ENCODE measurements around the gene SH3PXD2A. TPM values are rescaled to one million over a fixed set of nuclear protein-coding genes. Genes with fewer than 3 reads are reported as not detected.

The SH3PXD2A gene
- total RNA-seq, 1 donor from 2014 or later, result 36.8 TPM

DNA sequence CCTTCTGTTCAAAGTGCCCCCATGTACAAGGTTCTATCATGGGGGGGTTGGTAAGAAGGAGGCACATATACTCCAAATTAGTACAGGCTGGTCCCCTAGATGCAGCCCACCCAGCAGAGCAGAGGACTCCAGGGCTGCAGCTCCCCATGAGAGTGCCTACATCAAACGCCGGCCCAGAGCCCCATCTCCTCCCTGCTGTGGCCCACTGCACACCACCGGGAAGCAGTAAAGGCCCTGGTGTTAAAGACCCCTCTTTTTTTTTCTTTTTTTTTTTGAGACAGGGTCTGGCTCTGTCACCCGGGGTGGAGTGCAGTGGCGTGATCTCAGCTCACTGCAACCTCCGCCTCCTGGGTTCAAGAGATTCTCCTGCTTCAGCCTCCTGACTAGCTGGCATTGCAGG, 47.4 kb downstream of the SH3PXD2A start:
- Mint-ChIP-seq H3K4me3 (no peak overlapping the region), H3K9me3 (no peaks in the 10 kb centered on the region), H3K36me3 (no peaks in the 10 kb centered on the region), H3K27me3 (ENCODE audit: low read depth) (peaks cover 13% of the 10 kb centered on the region), H3K27ac (no peak overlapping the region), H3K4me1 (peaks cover 9% of the 10 kb centered on the region)
- DNase-seq (ENCODE audit: low spot score in 2 of 2, unreplicated experiment in 2 of 2), result no peak
- no peak for TF ChIP-seq CTCF (IDR thresholded peaks at IDR 0.05; ENCODE audit: unreplicated experiment)

GRCh38 chr10:103806395-103807187, 48.8 kb downstream of the SH3PXD2A start:
- no peak for DNase-seq (ENCODE audit: low spot score in 2 of 2, unreplicated experiment in 2 of 2)
- no peaks in the 10 kb centered on the region for H3K36me3 Mint-ChIP-seq
- no peak overlapping the region for H3K4me3 Mint-ChIP-seq
- no peak overlapping the region for H3K27ac Mint-ChIP-seq
- H3K4me1 Mint-ChIP-seq, result peaks cover 9% of the 10 kb centered on the region
- no peaks in the 10 kb centered on the region for H3K9me3 Mint-ChIP-seq
- H3K27me3 Mint-ChIP-seq (ENCODE audit: low read depth), result peaks cover 17% of the 10 kb centered on the region
- TF ChIP-seq CTCF (IDR thresholded peaks at IDR 0.05; ENCODE audit: unreplicated experiment), result no peak

DNA sequence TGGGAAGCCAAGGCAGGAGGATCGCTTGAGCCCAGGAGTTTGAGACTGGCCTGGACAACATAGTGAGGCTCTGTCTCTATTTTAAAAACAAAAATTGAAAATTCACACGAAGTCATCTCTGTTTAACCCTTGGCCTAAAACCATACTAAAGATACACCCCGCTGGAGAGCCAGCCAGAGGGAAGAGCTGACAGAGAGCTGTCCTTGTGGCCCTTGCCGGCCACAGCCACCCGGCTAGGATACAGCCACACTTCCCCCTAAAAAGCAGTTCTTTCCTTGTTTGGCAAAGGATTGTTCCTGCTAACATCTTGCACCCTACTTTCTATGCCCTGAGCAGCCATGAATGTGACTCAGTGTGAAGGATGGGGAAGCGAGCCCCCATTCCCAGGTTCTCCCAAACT, 49.6 kb downstream of the SH3PXD2A start:
- Mint-ChIP-seq H3K4me3 (no peak overlapping the region), H3K4me1 (peaks cover 13% of the 10 kb centered on the region), H3K9me3 (no peaks in the 10 kb centered on the region), H3K36me3 (peaks cover 3% of the 10 kb centered on the region), H3K27ac (no peak overlapping the region), H3K27me3 (ENCODE audit: low read depth) (peaks cover 18% of the 10 kb centered on the region)
- DNase-seq (ENCODE audit: low spot score in 2 of 2, unreplicated experiment in 2 of 2), result no peak
- TF ChIP-seq CTCF (IDR thresholded peaks at IDR 0.05; ENCODE audit: unreplicated experiment), result no peak

- no peak overlapping the region for H3K27ac Mint-ChIP-seq
- peaks cover 18% of the 10 kb centered on the region for H3K27me3 Mint-ChIP-seq (ENCODE audit: low read depth)
- H3K4me1 Mint-ChIP-seq, result peaks cover 14% of the 10 kb centered on the region
- no peak for DNase-seq (ENCODE audit: low spot score in 2 of 2, unreplicated experiment in 2 of 2)
- peaks cover 3% of the 10 kb centered on the region for H3K36me3 Mint-ChIP-seq
- no peak overlapping the region for H3K4me3 Mint-ChIP-seq
- TF ChIP-seq CTCF (IDR thresholded peaks at IDR 0.05; ENCODE audit: unreplicated experiment), result no peak
- H3K9me3 Mint-ChIP-seq, result no peaks in the 10 kb centered on the region
Measured at GRCh38 chr10:103804871-103805270, 50.5 kb downstream of the SH3PXD2A start.

DNA sequence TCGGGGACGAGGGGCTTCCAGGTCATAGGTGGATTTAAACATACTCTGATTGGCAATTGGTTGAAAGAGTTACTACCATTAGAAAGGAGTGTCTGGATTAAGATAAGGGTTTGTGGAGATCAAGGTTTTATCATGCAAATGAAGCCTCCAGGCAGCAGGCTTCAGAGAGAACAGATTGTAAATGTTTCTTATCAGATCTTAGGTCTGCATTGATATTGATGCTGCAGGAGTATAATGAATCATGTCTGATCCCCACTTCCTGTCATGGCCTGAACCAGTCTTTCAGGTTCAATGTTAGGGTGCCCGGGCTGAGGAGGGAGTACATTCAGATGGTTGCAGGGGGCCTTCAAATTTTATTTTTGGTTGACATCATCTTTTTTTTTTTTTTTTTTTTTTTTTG, 51.4 kb downstream of the SH3PXD2A start:
- no peak overlapping the region for H3K27ac Mint-ChIP-seq
- H3K9me3 Mint-ChIP-seq, result no peaks in the 10 kb centered on the region
- peaks cover 18% of the 10 kb centered on the region for H3K27me3 Mint-ChIP-seq (ENCODE audit: low read depth)
- no peak overlapping the region for H3K4me3 Mint-ChIP-seq
- no peak for TF ChIP-seq CTCF (IDR thresholded peaks at IDR 0.05; ENCODE audit: unreplicated experiment)
- H3K4me1 Mint-ChIP-seq, result peaks cover 14% of the 10 kb centered on the region
- peaks cover 3% of the 10 kb centered on the region for H3K36me3 Mint-ChIP-seq
- DNase-seq (ENCODE audit: low spot score in 2 of 2, unreplicated experiment in 2 of 2), result no peak

All from mesothelial cell of epicardium (in vitro differentiated cells).